GM23248 (cell line): Measurements from ENCODE around the gene MLNR. TPM values are rescaled to one million over a fixed set of nuclear protein-coding genes. Genes with fewer than 3 reads are reported as not detected.

Experiments used
- DNase-seq: peaks from one replicate; pipeline ENCODE4 v3.0.0-alpha.2; 2015
- H2AFZ ChIP-seq: fragments of 200-600 bp; sonication (generic); 2 replicates; pipeline ENCODE4 v1.6.1; 2016; ENCODE audit warnings: antibody characterized with exemption
- H3F3A ChIP-seq: fragments of 200-600 bp; sonication (generic); 2 replicates; pipeline ENCODE4 v1.6.1; 2016; ENCODE audit warnings: mild to moderate bottlenecking, antibody characterized with exemption, mixed run types; ENCODE audit not compliant: insufficient read depth
- H3K27ac ChIP-seq: fragments of 200-600 bp; sonication (generic); 2 replicates; pipeline ENCODE4 v1.5.1; 2016; ENCODE audit warnings: mild to moderate bottlenecking
- H3K27me3 ChIP-seq: fragments of 200-600 bp; sonication (generic); replicated peaks from 2 replicates; pipeline ENCODE4 v1.6.1; 2016; ENCODE audit warnings: mild to moderate bottlenecking; ENCODE audit not compliant: insufficient read depth
- H3K36me3 ChIP-seq: fragments of 200-600 bp; sonication (generic); 2 replicates; pipeline ENCODE4 v1.6.1; 2016; ENCODE audit warnings: low read depth, mild to moderate bottlenecking
- H3K4me1 ChIP-seq: fragments of 200-600 bp; sonication (generic); 2 replicates; pipeline ENCODE4 v1.6.1; 2016; ENCODE audit warnings: mild to moderate bottlenecking; ENCODE audit not compliant: insufficient read depth
- H3K4me2 ChIP-seq: fragments of 200-600 bp; sonication (generic); one replicate; pipeline ENCODE4 v1.6.1; 2016; ENCODE audit warnings: mild to moderate bottlenecking; ENCODE audit not compliant: unreplicated experiment
- H3K4me3 ChIP-seq: fragments of 200-600 bp; sonication (generic); 2 replicates; pipeline ENCODE4 v1.5.1; 2016; ENCODE audit warnings: mild to moderate bottlenecking
- H3K79me2 ChIP-seq: fragments of 200-600 bp; sonication (generic); 2 replicates; pipeline ENCODE4 v1.6.1; 2016; ENCODE audit warnings: mild to moderate bottlenecking; ENCODE audit not compliant: insufficient read depth
- H3K9ac ChIP-seq: fragments of 200-600 bp; sonication (generic); 2 replicates; pipeline ENCODE4 v1.6.1; 2016; ENCODE audit warnings: mild to moderate bottlenecking
- H3K9me2 ChIP-seq: fragments of 200-600 bp; sonication (generic); 2 replicates; pipeline ENCODE4 v1.6.1; 2016; ENCODE audit warnings: mixed run types, mild to moderate bottlenecking, moderate library complexity; ENCODE audit not compliant: insufficient read depth
- H3K9me3 ChIP-seq: fragments of 200-600 bp; sonication (generic); one replicate; pipeline ENCODE4 v1.6.1; 2017; ENCODE audit warnings: low read depth
- H4K20me1 ChIP-seq: fragments of 200-600 bp; sonication (generic); 2 replicates; pipeline ENCODE4 v1.6.0; 2016; ENCODE audit not compliant: insufficient read depth
- EZH2 ChIP-seq: fragments of 200-600 bp; sonication (generic); IDR thresholded peaks from 2 replicates; pipeline ENCODE4 v1.6.1; 2018; ENCODE audit warnings: antibody characterized with exemption, mild to moderate bottlenecking; ENCODE audit not compliant: insufficient read depth, poor library complexity, severe bottlenecking
- EZH2phosphoT487 ChIP-seq: fragments of 200-600 bp; sonication (generic); IDR thresholded peaks from 2 replicates; pipeline ENCODE4 v1.6.1; 2018; ENCODE audit warnings: antibody characterized with exemption, moderate library complexity, mild to moderate bottlenecking, low read depth; ENCODE audit not compliant: insufficient read depth
- WGBS, 2 experiments: methylation state at CpG; one replicate each; pipeline ENCODE4 v1.1.6; 2015 to 2017; ENCODE audit warnings: low lambda C conversion rate in 2 of 2, low coverage in 1 of 2; ENCODE audit errors: missing lambda C conversion rate in 2 of 2; 5-methylcytosine and 5-hydroxymethylcytosine counted together
- in situ Hi-C: fragments of 300-500 bp; cut with MboI; formaldehyde crosslinking; loops from 2 replicates; pipeline ENCODE4 v1.15.0; 2020
- polyA plus RNA-seq: library from polyadenylated mRNA; unstranded; fragments of >200 nt; fragmentation: Nextera tagmentation; extraction: Ambion mirVana; gene quantifications from 2 replicates; pipeline ENCODE4 v1.2.1, GENCODE V29; 2016
- total RNA-seq: library from RNA; depleted of rRNA; stranded (reverse); fragments of >200 nt; shearing (Covaris generic); gene quantifications from 2 replicates; pipeline ENCODE4 v1.2.3, GENCODE V29; 2014

MLNR gene
- total and polyA plus RNA-seq, 2 experiments from 2014 or later, result not detected

GRCh38 chr13:49220856-49221589 lies 885 bp downstream of the MLNR start:
- H3K27ac ChIP-seq, result no peak overlapping the region
- H3K9ac ChIP-seq, result no peak overlapping the region
- H3K4me1 ChIP-seq, result no peaks in the 10 kb centered on the region
- no peaks in the 10 kb centered on the region for H3F3A ChIP-seq
- no peaks in the 10 kb centered on the region for H3K9me2 ChIP-seq
- H3K4me3 ChIP-seq, result peak overlapping the region; percentile 52
- TF ChIP-seq EZH2phosphoT487, result 0 out of 2 replicates have a peak, but pooled peaks have one; percentile 45
- peak; percentile 66 for TF ChIP-seq EZH2
- peak overlapping the region; percentile 56 for H2AFZ ChIP-seq
- DNase-seq, result peak; percentile 53
- peak overlapping the region; percentile 40 for H3K4me2 ChIP-seq
- H3K9me3 ChIP-seq, result no peaks in the 10 kb centered on the region
- 3 to 5% methylated on average over 45 to 63 of the region's 73 CpGs for WGBS, 2 experiments
- in situ Hi-C loops, result no loop called here
- H4K20me1 ChIP-seq, result no peaks in the 10 kb centered on the region
- H3K27me3 ChIP-seq, result peaks cover 65% of the 10 kb centered on the region
- H3K79me2 ChIP-seq, result no peaks in the 10 kb centered on the region
- H3K36me3 ChIP-seq, result no peaks in the 10 kb centered on the region

GRCh38 chr13:49221590-49221965 lies 1.4 kb downstream of the MLNR start:
- no peak for DNase-seq
- peaks cover 65% of the 10 kb centered on the region for H3K27me3 ChIP-seq
- H3K9me2 ChIP-seq, result no peaks in the 10 kb centered on the region
- H3K4me3 ChIP-seq, result peak overlapping the region; percentile 52
- 66 to 76% methylated on average over 4 of the region's 4 CpGs for WGBS, 2 experiments
- no peaks in the 10 kb centered on the region for H4K20me1 ChIP-seq
- no peaks in the 10 kb centered on the region for H3K79me2 ChIP-seq
- 0 out of 2 replicates have a peak overlapping the region, but pooled peaks have one; percentile 56 for H2AFZ ChIP-seq
- no peaks in the 10 kb centered on the region for H3F3A ChIP-seq
- H3K4me2 ChIP-seq, result no peak overlapping the region
- TF ChIP-seq EZH2 (no peak), EZH2phosphoT487 (no peak)
- in situ Hi-C loops, result no loop called here
- H3K4me1 ChIP-seq, result no peaks in the 10 kb centered on the region
- H3K9ac ChIP-seq, result no peak overlapping the region
- no peaks in the 10 kb centered on the region for H3K9me3 ChIP-seq
- H3K27ac ChIP-seq, result no peak overlapping the region
- no peaks in the 10 kb centered on the region for H3K36me3 ChIP-seq

GRCh38 chr13:49225223-49226042 lies 5.3 kb downstream of the MLNR start:
- H3K27me3 ChIP-seq, result peaks cover 33% of the 10 kb centered on the region
- no peak for TF ChIP-seq EZH2
- no peak for TF ChIP-seq EZH2phosphoT487
- no peaks in the 10 kb centered on the region for H3K79me2 ChIP-seq

GRCh38 chr13:49226613-49227012 lies 6.5 kb downstream of the MLNR start:
- in situ Hi-C loops, result no loop called here
- Histone ChIP-seq H3K4me3 (no peak overlapping the region), H3K4me1 (no peaks in the 10 kb centered on the region), H4K20me1 (no peaks in the 10 kb centered on the region), H3F3A (no peaks in the 10 kb centered on the region), H2AFZ (no peak overlapping the region), H3K9ac (no peak overlapping the region), H3K9me3 (no peaks in the 10 kb centered on the region), H3K79me2 (no peaks in the 10 kb centered on the region), H3K9me2 (no peaks in the 10 kb centered on the region), H3K27me3 (peaks cover 21% of the 10 kb centered on the region), H3K27ac (no peak overlapping the region), H3K36me3 (no peaks in the 10 kb centered on the region), H3K4me2 (no peak overlapping the region)
- no peak for TF ChIP-seq EZH2
- no peak for TF ChIP-seq EZH2phosphoT487
- no peak for DNase-seq
- 67 to 68% methylated on average over 5 of the region's 5 CpGs for WGBS, 2 experiments

More at GRCh38 chr13:49225223-49226042, 5.3 kb downstream of the MLNR start:
- peak; percentile 30 for DNase-seq
- Histone ChIP-seq H3F3A (no peaks in the 10 kb centered on the region), H3K9me3 (no peaks in the 10 kb centered on the region), H3K27ac (no peak overlapping the region), H3K4me3 (no peak overlapping the region), H2AFZ (no peak overlapping the region), H3K9ac (no peak overlapping the region), H4K20me1 (no peaks in the 10 kb centered on the region), H3K36me3 (no peaks in the 10 kb centered on the region), H3K9me2 (no peaks in the 10 kb centered on the region), H3K4me2 (no peak overlapping the region), H3K4me1 (no peaks in the 10 kb centered on the region)
- 7 to 22% methylated on average over 4 to 5 of the region's 5 CpGs for WGBS, 2 experiments
- in situ Hi-C loops, result no loop called here
